Caki2 (cell line): ENCODE data around the gene MORC3. TPM values are rescaled to one million over a fixed set of nuclear protein-coding genes. Genes with fewer than 3 reads are reported as not detected.
"Not testable (repeated sequence)": the region's sequence is repeated elsewhere in the genome, so short reads cannot be mapped to it uniquely, and the experiment has no call there.

Experiments
- DNase-seq: peaks from one replicate; pipeline ENCODE4 v3.0.0-alpha.2; 2015; ENCODE audit warnings: low read depth
- in situ Hi-C: cut with HindIII; loops from 2 replicates; pipeline ENCODE4 v1.10.0; 2016; ENCODE audit warnings: low sequenced_read_pairs, low pct_unique_long_range_greater_than_20kb, mixed read lengths
- total RNA-seq: library from RNA; depleted of rRNA; stranded (reverse); fragments of >200 nt; shearing (Covaris generic); gene quantifications from 2 replicates; pipeline ENCODE4 v1.2.3, GENCODE V29; 2014; ENCODE audit warnings: low replicate concordance

Gene MORC3
- total RNA-seq, 1 experiment from 2014 or later = 14.4 TPM

- DNase-seq = peak; percentile 38
- in situ Hi-C loops = no loop called here
Measured at GRCh38 chr21:36321325-36322082, 1.5 kb downstream of the MORC3 start.

GRCh38 chr21:36322083-36322424, 2.1 kb downstream of the MORC3 start:
- in situ Hi-C loops = no loop called here
- no peak for DNase-seq

GRCh38 chr21:36323032-36323431, 3.0 kb downstream of the MORC3 start:
- in situ Hi-C loops = no loop called here
- peak; percentile 14 for DNase-seq

- in situ Hi-C loops = no loop called here
- peak; percentile 21 for DNase-seq
Measured at GRCh38 chr21:36325373-36326010, 5.5 kb downstream of the MORC3 start.

GRCh38 chr21:36330904-36331303, 10.9 kb downstream of the MORC3 start:
- peak; percentile 38 for DNase-seq
- in situ Hi-C loops = no loop called here

GRCh38 chr21:36337099-36337509, 17.1 kb downstream of the MORC3 start:
- DNase-seq = peak; percentile 25
- in situ Hi-C loops = no loop called here

- DNase-seq = no peak
- in situ Hi-C loops = no loop called here
Measured at GRCh38 chr21:36338975-36339374, 19.0 kb downstream of the MORC3 start.

GRCh38 chr21:36342581-36342980, 22.6 kb downstream of the MORC3 start:
- DNase-seq, in situ Hi-C loops: not testable (repeated sequence)

- DNase-seq = no peak
- in situ Hi-C loops = no loop called here
Measured at GRCh38 chr21:36344931-36345330, 24.9 kb downstream of the MORC3 start.

GRCh38 chr21:36347278-36347961, 27.4 kb downstream of the MORC3 start:
- in situ Hi-C loops = no loop called here
- DNase-seq = no peak

- in situ Hi-C loops = no loop called here
- no peak for DNase-seq
Measured at GRCh38 chr21:36347962-36348328, 27.9 kb downstream of the MORC3 start.

- in situ Hi-C loops = no loop called here
- DNase-seq = no peak
Measured at GRCh38 chr21:36349315-36349714, 29.3 kb downstream of the MORC3 start.

- peak; percentile 14 for DNase-seq
- in situ Hi-C loops = no loop called here
Measured at GRCh38 chr21:36350282-36350910, 30.4 kb downstream of the MORC3 start.

- DNase-seq = no peak
- in situ Hi-C loops = no loop called here
Measured at GRCh38 chr21:36354918-36355680, 35.1 kb downstream of the MORC3 start.

GRCh38 chr21:36355868-36356267, 35.9 kb downstream of the MORC3 start:
- DNase-seq = no peak
- in situ Hi-C loops = no loop called here

GRCh38 chr21:36359185-36359584, 39.2 kb downstream of the MORC3 start:
- in situ Hi-C loops = no loop called here
- no peak for DNase-seq

- in situ Hi-C loops = loop anchor here (10.0 kb wide), 1 partner anchor 104 kb away; no protein-coding TSS in a partner anchor
- no peak for DNase-seq
Measured at GRCh38 chr21:36369064-36369685, 49.2 kb downstream of the MORC3 start.

- no peak for DNase-seq
- in situ Hi-C loops = no loop called here
Measured at GRCh38 chr21:36375994-36376393, 56.0 kb downstream of the MORC3 start.
